ENCODE results near the gene PAX3. TPM values are rescaled to one million over a fixed set of nuclear protein-coding genes. Genes with fewer than 3 reads are reported as not detected.

PAX3 gene
- total RNA-seq, 1 experiment from 2014 or later, result not detected

DNA sequence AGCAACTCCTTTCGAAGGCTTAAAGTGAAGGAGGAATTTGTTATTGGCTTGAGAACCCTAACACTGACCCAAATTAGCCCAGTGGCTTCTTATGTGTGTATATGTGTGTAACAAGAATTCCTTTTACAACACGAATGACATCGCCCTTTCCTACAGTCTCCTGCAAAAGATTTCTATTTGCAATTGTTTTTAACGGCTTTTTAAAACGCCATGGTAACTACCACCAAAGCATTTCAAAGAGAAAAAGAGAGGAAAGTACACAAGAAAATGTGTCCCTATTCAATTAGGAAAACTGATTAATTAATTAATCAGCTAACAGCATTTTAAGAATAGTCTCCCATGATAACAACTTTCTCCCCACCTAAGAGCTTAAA, 58.1 kb downstream of the PAX3 start:
- no TSS peak for BruUV-seq (replicated peaks)
- Histone ChIP-seq H3K36me3 (ENCODE audit: low read depth) (no peaks in the 10 kb centered on the region), H3K4me3 (no peak overlapping the region), H3K9me3 (ENCODE audit: insufficient read depth, low read depth) (no peaks in the 10 kb centered on the region), H3K9me2 (ENCODE audit: insufficient read depth) (no peaks in the 10 kb centered on the region), H3K27me3 (ENCODE audit: insufficient read depth, low read depth) (peaks cover 88% of the 10 kb centered on the region), H3K27ac (no peak overlapping the region), H2AFZ (no peak overlapping the region), H3F3A (ENCODE audit: insufficient read depth, low read depth) (no peaks in the 10 kb centered on the region), H3K4me2 (no peak overlapping the region), H3K4me1 (replicated peaks; ENCODE audit: insufficient read depth) (no peaks in the 10 kb centered on the region), H3K79me2 (ENCODE audit: low read depth) (no peaks in the 10 kb centered on the region), H4K20me1 (ENCODE audit: insufficient read depth) (no peaks in the 10 kb centered on the region)
- TF ChIP-seq, protein P1, sequence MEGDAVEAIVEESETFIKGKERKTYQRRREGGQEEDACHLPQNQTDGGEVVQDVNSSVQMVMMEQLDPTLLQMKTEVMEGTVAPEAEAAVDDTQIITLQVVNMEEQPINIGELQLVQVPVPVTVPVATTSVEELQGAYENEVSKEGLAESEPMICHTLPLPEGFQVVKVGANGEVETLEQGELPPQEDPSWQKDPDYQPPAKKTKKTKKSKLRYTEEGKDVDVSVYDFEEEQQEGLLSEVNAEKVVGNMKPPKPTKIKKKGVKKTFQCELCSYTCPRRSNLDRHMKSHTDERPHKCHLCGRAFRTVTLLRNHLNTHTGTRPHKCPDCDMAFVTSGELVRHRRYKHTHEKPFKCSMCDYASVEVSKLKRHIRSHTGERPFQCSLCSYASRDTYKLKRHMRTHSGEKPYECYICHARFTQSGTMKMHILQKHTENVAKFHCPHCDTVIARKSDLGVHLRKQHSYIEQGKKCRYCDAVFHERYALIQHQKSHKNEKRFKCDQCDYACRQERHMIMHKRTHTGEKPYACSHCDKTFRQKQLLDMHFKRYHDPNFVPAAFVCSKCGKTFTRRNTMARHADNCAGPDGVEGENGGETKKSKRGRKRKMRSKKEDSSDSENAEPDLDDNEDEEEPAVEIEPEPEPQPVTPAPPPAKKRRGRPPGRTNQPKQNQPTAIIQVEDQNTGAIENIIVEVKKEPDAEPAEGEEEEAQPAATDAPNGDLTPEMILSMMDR (conservative IDR thresholded peaks at IDR 0.05), result no peak
- TF ChIP-seq EZH2 (IDR thresholded peaks at IDR 0.05; ENCODE audit: low read depth), result peak; percentile 61; the same call in 1 of the 2 replicates
- ChIA-PET POLR2A (ENCODE audit: unreplicated experiment) (no interaction called here), CTCF (no interaction called here)
- intact Hi-C loops (cut with micrococcal nuclease; ENCODE audit: unreplicated experiment), result no loop called here
- DNase-seq, result no peak

- intact Hi-C loops (cut with micrococcal nuclease; ENCODE audit: unreplicated experiment), result no loop called here
- H3K4me2 ChIP-seq, result no peak overlapping the region
- no peaks in the 10 kb centered on the region for H3K9me2 ChIP-seq (ENCODE audit: insufficient read depth)
- no peaks in the 10 kb centered on the region for H3K4me1 ChIP-seq (replicated peaks; ENCODE audit: insufficient read depth)
- H3K36me3 ChIP-seq (ENCODE audit: low read depth), result no peaks in the 10 kb centered on the region
- H3F3A ChIP-seq (ENCODE audit: insufficient read depth, low read depth), result no peaks in the 10 kb centered on the region
- H3K79me2 ChIP-seq (ENCODE audit: low read depth), result no peaks in the 10 kb centered on the region
- CTCF ChIA-PET, result interaction anchor here (0.7 kb wide), 1 partner anchor 427 kb away, joined by 3 read pairs; no protein-coding TSS in a partner anchor
- H4K20me1 ChIP-seq (ENCODE audit: insufficient read depth), result no peaks in the 10 kb centered on the region
- no peak; the same call in 1 of the 2 replicates for TF ChIP-seq EZH2 (IDR thresholded peaks at IDR 0.05; ENCODE audit: low read depth)
- TF ChIP-seq, protein P1 (conservative IDR thresholded peaks at IDR 0.05), result no peak
- no peak overlapping the region for H3K27ac ChIP-seq
- H3K9me3 ChIP-seq (ENCODE audit: insufficient read depth, low read depth), result no peaks in the 10 kb centered on the region
- DNase-seq, result no peak
- H3K27me3 ChIP-seq (ENCODE audit: insufficient read depth, low read depth), result peaks cover 94% of the 10 kb centered on the region
- POLR2A ChIA-PET (ENCODE audit: unreplicated experiment), result no interaction called here
- no peak overlapping the region for H3K4me3 ChIP-seq
- no peak overlapping the region for H2AFZ ChIP-seq
- no TSS peak for BruUV-seq (replicated peaks)
Observed at GRCh38 chr2:222239945-222240675, 58.7 kb downstream of the PAX3 start.

GRCh38 chr2:222239091-222239490, 59.7 kb downstream of the PAX3 start:
- no peaks in the 10 kb centered on the region for H3K9me2 ChIP-seq (ENCODE audit: insufficient read depth)
- H3K4me1 ChIP-seq (replicated peaks; ENCODE audit: insufficient read depth), result no peaks in the 10 kb centered on the region
- TF ChIP-seq EZH2 (IDR thresholded peaks at IDR 0.05; ENCODE audit: low read depth), result no peak
- TF ChIP-seq, protein P1 (conservative IDR thresholded peaks at IDR 0.05), result no peak
- ChIA-PET CTCF (no interaction called here), POLR2A (ENCODE audit: unreplicated experiment) (no interaction called here)
- no peaks in the 10 kb centered on the region for H4K20me1 ChIP-seq (ENCODE audit: insufficient read depth)
- H3K36me3 ChIP-seq (ENCODE audit: low read depth), result no peaks in the 10 kb centered on the region
- no peak overlapping the region for H2AFZ ChIP-seq
- BruUV-seq (replicated peaks), result no TSS peak
- intact Hi-C loops (cut with micrococcal nuclease; ENCODE audit: unreplicated experiment), result no loop called here
- H3F3A ChIP-seq (ENCODE audit: insufficient read depth, low read depth), result no peaks in the 10 kb centered on the region
- no peaks in the 10 kb centered on the region for H3K9me3 ChIP-seq (ENCODE audit: insufficient read depth, low read depth)
- H3K27ac ChIP-seq, result no peak overlapping the region
- DNase-seq, result no peak
- H3K4me3 ChIP-seq, result no peak overlapping the region
- H3K79me2 ChIP-seq (ENCODE audit: low read depth), result no peaks in the 10 kb centered on the region
- H3K27me3 ChIP-seq (ENCODE audit: insufficient read depth, low read depth), result peaks cover 92% of the 10 kb centered on the region
- no peak overlapping the region for H3K4me2 ChIP-seq
